KMS-11 (cell line): ENCODE data around the gene ZNF79.
A peak's percentile ranks its signal among the peaks of the same experiment; 100 is the strongest.

Source experiments
- H2AFZ ChIP-seq: fragments of 200-600 bp; sonication (generic); 2 replicates; pipeline ENCODE4 v1.6.1; 2016; ENCODE audit warnings: antibody characterized with exemption, mixed run types, low read depth
- H3K27ac ChIP-seq: fragments of 200-600 bp; sonication (generic); 2 replicates; pipeline ENCODE4 v1.6.1; 2016; ENCODE audit warnings: mild to moderate bottlenecking, mixed run types
- H3K27me3 ChIP-seq: fragments of 200-600 bp; sonication (generic); 2 replicates; pipeline ENCODE4 v1.6.1; 2017; ENCODE audit warnings: mild to moderate bottlenecking, low read depth, mixed run types, moderate library complexity; ENCODE audit not compliant: insufficient read depth
- H3K36me3 ChIP-seq: fragments of 200-600 bp; sonication (generic); 2 replicates; pipeline ENCODE4 v1.6.1; 2017; ENCODE audit warnings: mild to moderate bottlenecking, mixed run types; ENCODE audit not compliant: insufficient read depth
- H3K4me1 ChIP-seq: fragments of 200-600 bp; sonication (generic); 2 replicates; pipeline ENCODE4 v1.6.1; 2016; ENCODE audit warnings: mild to moderate bottlenecking, low read depth, mixed run types; ENCODE audit not compliant: poor library complexity, severe bottlenecking
- H3K4me2 ChIP-seq: fragments of 200-600 bp; sonication (generic); 2 replicates; pipeline ENCODE4 v1.7.0; 2016; ENCODE audit warnings: mild to moderate bottlenecking, mixed run types
- H3K4me3 ChIP-seq: fragments of 200-600 bp; sonication (generic); IDR thresholded peaks from 2 replicates; pipeline ENCODE4 v1.6.1; 2017; ENCODE audit warnings: low read depth, low read length, mixed read lengths; ENCODE audit not compliant: insufficient read depth
- H3K79me2 ChIP-seq: fragments of 200-600 bp; sonication (generic); 2 replicates; pipeline ENCODE4 v1.6.1; 2016; ENCODE audit warnings: low read depth, mixed run types; ENCODE audit not compliant: insufficient read depth
- H3K9ac ChIP-seq: fragments of 200-600 bp; sonication (generic); 2 replicates; pipeline ENCODE4 v1.6.1; 2016; ENCODE audit warnings: mild to moderate bottlenecking, mixed run types
- H4K20me1 ChIP-seq: fragments of 200-600 bp; sonication (generic); 2 replicates; pipeline ENCODE4 v1.6.1; 2016; ENCODE audit warnings: mild to moderate bottlenecking, mixed run types; ENCODE audit not compliant: insufficient read depth
- CTCF ChIP-seq: fragments of 200-600 bp; sonication (generic); conservative IDR thresholded peaks from 2 replicates; pipeline ENCODE4 v1.6.1; 2017; ENCODE audit warnings: low read depth, mild to moderate bottlenecking, antibody characterized with exemption, low read length, moderate library complexity, mixed read lengths

ZNF79 gene

GRCh38 chr9:127452691-127453090, 28.5 kb downstream of the ZNF79 start:
- H2AFZ ChIP-seq = peak overlapping the region; percentile 65; the same call in 1 of the 2 replicates
- no peak overlapping the region; the same call in 1 of the 2 replicates for H3K9ac ChIP-seq
- H3K79me2 ChIP-seq = peaks cover 34% of the 10 kb centered on the region
- no peak overlapping the region for H3K27ac ChIP-seq
- peaks cover 9% of the 10 kb centered on the region; the same call in 1 of the 2 replicates for H4K20me1 ChIP-seq
- peaks cover 29% of the 10 kb centered on the region; the same call in 1 of the 2 replicates for H3K36me3 ChIP-seq
- no peak for TF ChIP-seq CTCF
- H3K4me1 ChIP-seq = peaks cover 22% of the 10 kb centered on the region
- H3K4me2 ChIP-seq = peak overlapping the region; percentile 65; the same call in 1 of the 2 replicates
- H3K4me3 ChIP-seq = no peak overlapping the region
- no peaks in the 10 kb centered on the region for H3K27me3 ChIP-seq

GRCh38 chr9:127455324-127455992, 31.3 kb downstream of the ZNF79 start:
- Histone ChIP-seq H3K4me1 (peaks cover 9% of the 10 kb centered on the region), H3K27ac (no peak overlapping the region), H4K20me1 (no peaks in the 10 kb centered on the region), H2AFZ (no peak overlapping the region), H3K9ac (no peak overlapping the region), H3K4me2 (no peak overlapping the region), H3K36me3 (peaks cover 1% of the 10 kb centered on the region; the same call in 1 of the 2 replicates), H3K4me3 (no peak overlapping the region), H3K27me3 (no peaks in the 10 kb centered on the region), H3K79me2 (peaks cover 8% of the 10 kb centered on the region)
- TF ChIP-seq CTCF = peak; percentile 38; the same call in 1 of the 2 replicates

- Histone ChIP-seq H3K79me2 (no peaks in the 10 kb centered on the region), H3K4me3 (no peak overlapping the region), H3K4me2 (no peak overlapping the region), H3K27me3 (no peaks in the 10 kb centered on the region), H3K9ac (no peak overlapping the region), H2AFZ (no peak overlapping the region), H3K4me1 (peaks cover 8% of the 10 kb centered on the region), H3K36me3 (no peaks in the 10 kb centered on the region), H3K27ac (no peak overlapping the region), H4K20me1 (no peaks in the 10 kb centered on the region)
- TF ChIP-seq CTCF = no peak
Observed at GRCh38 chr9:127457191-127457878, 33.2 kb downstream of the ZNF79 start.

- Histone ChIP-seq H2AFZ (no peak overlapping the region), H3K9ac (no peak overlapping the region), H3K4me1 (no peaks in the 10 kb centered on the region), H3K4me3 (no peak overlapping the region), H3K36me3 (no peaks in the 10 kb centered on the region), H3K79me2 (no peaks in the 10 kb centered on the region), H3K4me2 (no peak overlapping the region), H3K27me3 (no peaks in the 10 kb centered on the region), H3K27ac (no peak overlapping the region), H4K20me1 (no peaks in the 10 kb centered on the region)
- TF ChIP-seq CTCF = no peak
Observed at GRCh38 chr9:127458921-127459320, 34.7 kb downstream of the ZNF79 start.
